ENCODE data around the gene AUTS2. TPM values are rescaled to one million over a fixed set of nuclear protein-coding genes. Genes with fewer than 3 reads are reported as not detected.
"Not testable (repeated sequence)": the region's sequence is repeated elsewhere in the genome, so short reads cannot be mapped to it uniquely, and the experiment has no call there.

Gene AUTS2
- total RNA-seq, 1 experiment from 2014 or later: 13.9 TPM

DNA sequence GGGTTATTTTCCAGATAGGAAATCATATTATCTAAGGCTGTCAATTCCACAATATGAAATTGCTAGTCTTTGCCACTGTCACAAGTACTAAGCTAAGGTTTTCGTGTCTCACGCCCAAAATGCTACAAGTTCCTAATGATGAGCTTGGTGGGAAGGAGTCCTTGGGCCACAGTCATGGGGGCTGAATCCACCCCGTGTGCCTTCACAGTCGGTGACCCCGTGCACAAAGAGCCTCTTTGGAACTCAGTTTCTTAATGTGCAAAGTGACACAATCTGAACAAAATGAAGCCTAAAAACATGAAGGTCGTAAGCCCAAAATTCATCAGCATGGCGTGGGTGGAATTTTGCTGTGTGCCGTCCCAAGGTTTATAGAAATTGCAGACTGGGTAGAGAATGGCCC, 1196.7 kb downstream of the AUTS2 start:
- no peak for DNase-seq (ENCODE audit: low read depth)

DNA sequence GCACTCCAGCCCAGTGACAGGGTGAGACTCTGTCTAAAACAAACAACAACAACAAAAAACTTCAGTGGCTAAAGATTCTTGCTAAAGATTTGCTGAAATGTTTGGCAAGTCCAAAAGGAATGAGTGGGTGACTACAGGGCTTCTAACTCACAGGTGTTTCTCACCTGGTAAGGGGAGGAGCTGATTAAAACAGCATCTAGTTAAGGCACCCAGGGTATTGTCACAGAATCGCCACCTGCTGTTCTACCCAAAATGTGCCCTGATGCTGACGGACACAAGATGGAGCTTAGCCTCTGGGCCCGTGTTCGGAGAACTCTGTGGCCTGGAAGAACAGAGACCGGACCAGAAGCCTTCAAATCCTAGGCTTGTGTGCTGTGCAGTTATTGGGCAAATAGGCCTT, 1197.7 kb downstream of the AUTS2 start:
- DNase-seq (ENCODE audit: low read depth): no peak

DNA sequence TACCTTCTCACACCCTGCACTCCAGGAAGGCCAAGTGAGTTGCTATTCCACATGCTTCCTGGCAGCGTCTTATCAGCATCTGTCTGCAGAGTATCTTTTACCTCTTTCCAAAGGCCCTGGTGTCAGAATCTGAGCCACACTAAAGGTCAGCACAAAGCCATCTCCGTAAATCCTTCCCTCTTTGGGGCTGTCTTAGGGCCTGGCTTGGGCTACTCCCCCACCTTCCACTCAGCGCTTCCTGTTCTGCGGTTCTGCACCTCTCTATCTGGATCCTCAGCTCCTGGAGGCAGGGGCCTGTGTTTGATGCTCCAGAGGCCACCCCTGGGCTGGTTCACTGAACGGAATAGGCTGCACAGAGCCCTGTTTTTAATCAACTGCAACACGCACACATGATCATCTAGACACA, 1198.8 kb downstream of the AUTS2 start:
- no peak for DNase-seq (ENCODE audit: low read depth)

DNA sequence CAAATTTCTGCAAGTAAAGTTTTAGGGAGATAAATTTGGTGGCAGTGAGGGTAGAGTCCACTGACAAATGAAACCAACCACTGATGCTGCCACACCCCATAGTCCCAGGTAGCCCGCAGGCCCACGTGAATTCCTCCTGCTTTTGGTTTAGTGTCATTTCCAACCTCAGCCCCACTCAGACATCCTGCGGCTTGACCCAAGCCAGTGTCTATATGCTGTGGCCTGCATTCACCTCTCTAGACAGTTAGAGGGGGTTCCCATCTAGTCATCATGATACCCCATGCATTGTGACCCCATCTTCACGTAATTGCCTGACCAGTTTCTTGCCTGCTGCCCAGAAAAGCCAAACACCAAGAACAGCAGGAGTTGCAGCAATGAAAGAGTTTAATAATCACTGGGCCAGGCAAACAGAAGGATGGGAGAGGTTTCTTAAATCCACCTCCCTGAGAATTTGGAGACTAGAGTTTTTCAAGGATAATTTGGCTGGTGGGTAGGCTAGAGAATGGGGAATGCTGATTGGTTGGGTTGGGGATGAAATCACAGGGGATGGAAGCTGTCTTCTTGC, 1201.6 kb downstream of the AUTS2 start:
- DNase-seq (ENCODE audit: low read depth): no peak

DNA sequence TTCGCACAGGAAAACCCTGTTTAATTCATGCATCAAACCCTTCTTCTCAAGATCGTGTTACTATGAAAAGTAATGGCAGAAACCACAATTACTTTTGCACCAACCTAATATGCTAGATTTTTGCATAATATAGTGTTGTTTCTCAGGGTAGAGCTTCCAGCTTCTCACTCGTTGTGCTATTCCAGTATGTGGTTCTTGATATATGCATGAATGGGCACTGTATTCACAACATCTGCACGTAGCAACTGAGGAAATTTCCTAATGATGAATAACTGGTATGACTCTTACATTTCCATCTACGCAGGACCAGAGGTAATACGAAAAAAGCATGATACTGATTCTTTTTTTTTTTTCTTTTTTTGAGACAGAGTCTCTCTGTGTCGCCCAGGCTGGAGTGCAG, 1207.1 kb downstream of the AUTS2 start:
- DNase-seq (ENCODE audit: low read depth): no peak

DNA sequence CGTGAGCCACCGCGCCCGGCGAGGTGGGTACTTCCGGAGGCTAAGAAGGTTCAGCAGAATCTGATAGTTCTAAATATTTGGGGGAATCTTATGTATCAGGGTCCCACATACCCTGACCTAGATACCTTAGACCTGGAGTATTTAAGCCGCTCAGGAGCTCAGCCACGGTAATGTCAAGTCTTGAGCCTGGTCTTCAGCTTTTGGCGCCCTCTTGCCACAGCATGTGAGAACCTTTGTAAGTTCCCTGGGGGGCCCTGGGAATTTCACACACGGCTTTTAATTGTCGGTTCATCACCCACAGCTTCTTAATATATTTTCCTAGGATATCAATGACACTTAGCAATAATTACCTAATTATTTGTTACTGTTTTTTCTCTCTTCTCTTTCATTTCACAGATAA, 1209.4 kb downstream of the AUTS2 start:
- peak; percentile 41 for DNase-seq (ENCODE audit: low read depth)

DNA sequence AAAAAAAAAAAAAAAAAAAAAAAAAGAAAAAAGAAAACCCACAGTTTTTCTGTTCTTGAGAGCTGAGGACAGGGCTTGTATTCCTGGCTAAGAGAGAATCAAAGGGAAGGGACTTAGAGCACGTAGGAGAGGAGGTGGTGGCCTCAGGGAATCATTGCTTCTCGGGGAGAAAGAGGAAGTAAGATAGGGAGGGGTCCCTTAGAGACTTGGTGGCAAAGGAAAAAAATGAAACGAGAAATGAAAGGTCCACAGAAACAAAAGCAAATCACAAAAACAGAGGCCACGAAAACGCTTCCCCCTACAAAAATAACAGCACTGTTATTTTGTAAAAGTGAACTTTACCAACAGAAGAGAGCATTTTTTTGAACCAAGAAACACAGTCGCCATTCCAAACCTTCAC, 1210.6 kb downstream of the AUTS2 start:
- DNase-seq (ENCODE audit: low read depth): no peak

DNA sequence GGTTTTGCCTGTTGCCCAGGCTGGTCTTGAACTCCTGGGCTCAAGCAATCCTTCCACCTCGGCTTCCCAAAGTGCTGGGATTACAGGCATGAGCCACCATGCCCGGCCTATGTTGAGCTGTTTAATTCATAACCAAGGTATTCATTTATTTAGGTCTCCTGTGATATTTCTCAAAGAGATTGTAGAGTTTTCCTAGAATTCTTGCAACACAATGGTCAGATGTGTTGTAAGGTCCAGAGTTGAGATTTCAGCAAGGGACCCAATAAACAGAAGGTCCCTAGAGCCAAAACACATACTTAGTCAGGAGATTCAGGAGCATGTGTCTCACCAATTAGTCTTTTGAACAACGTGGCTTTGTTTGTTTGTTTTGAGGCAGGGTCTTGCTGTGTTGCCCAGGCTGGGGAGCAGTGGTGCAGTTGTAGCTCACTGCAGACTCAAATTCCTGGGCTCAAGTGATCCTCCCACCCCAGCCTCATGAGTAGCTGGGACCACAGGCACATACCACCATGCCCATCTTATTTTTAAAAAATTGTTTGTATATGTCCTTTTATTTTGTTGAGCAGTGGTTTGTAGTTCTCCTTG, 1212.4 kb downstream of the AUTS2 start:
- DNase-seq (ENCODE audit: low read depth): no peak

DNA sequence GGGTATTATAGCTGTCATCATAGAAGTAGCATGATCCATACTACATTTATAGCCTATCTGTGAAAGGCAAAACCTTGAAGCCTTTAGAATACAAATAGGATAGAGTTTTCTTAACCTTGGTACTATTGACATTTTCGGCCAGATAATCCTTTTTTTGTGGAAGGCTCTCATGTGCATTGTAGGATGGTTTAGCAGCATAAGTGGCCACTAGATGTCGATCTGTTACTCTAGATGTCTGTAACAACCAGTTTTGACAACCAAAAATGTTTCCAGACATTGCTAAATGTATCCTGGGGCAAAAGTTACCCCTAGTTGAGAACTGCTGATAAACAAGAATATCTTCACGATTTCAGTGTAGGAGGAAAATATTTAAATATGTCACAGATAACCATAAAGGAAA, 1214.2 kb downstream of the AUTS2 start:
- no peak for DNase-seq (ENCODE audit: low read depth)

DNA sequence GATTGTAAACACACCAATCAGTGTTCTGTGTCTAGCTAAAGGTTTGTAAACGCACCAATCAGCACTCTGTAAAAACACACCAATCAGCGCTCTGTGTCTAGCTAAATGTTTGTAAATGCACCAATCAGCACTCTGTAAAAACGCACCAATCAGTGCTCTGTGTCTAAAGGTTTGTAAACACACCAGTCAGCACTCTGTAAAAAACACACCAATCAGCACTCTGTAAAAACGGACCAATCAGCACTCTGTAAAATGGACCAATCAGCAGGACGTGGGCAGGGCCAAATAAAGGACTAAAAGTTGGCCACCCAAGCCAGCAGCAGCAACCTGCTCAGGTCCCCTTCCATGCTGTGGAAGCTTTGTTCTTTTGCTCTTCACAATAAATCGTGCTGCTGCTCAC, 1224.2 kb downstream of the AUTS2 start:
- DNase-seq (ENCODE audit: low read depth): not testable (repeated sequence)

DNA sequence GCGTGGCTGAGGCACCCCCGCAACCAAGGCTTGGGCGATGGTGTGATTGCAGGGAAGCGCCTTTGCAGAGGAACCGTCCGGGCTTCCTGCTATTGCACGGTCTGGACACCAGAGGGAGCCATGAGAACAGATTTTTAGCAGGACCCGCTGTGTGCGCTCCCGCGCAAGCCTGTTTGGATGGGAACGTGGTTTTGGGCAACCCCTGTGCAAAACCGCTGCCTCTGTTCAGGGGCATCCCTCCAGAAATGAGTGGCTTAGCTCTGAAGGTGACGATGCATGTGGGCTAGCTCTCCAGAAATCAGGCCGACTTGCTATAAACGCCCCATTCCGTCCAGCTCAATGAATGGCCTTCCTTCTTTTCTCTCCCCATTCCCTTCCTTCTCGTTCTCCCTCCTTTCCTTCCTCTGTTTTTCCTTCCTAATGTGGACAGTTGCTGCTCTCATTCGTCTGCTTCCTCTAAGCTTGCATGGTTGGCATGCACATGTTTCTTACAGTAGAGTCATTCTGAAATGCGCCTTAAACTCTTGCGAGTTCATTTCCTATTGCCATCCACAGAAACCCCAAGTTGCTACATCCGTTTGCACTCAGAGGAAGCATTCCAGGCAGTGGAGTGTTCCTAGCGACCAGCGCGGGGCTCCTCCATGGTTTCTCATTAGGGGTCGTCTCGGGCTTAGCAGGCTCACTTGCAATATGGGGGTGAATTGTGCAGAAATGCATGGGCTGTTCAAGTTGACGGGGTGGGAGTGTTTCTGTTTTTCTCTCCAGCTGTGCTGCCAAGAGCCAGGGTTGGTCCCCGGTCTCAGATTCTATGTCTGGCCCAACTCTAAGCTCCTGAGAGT, 1231.2 kb downstream of the AUTS2 start:
- peak; percentile 75 for DNase-seq (ENCODE audit: low read depth)

DNA sequence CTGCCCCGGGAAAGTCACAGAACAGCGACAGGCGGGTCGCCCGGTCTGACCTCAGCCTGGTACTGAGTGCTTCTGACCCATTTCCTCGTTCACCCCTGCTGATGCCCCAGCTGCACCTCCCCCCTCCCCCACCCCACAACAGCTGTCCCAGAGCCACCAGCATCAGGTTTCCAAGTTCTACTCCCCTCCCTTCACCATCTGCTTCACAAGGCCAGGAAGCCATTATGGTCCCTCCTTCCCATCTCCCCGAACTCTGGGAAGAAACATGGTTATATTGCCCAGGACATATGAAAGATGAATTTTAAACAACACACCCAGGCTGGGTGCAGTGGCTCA, 1231.8 kb downstream of the AUTS2 start:
- no peak for DNase-seq (ENCODE audit: low read depth)

DNA sequence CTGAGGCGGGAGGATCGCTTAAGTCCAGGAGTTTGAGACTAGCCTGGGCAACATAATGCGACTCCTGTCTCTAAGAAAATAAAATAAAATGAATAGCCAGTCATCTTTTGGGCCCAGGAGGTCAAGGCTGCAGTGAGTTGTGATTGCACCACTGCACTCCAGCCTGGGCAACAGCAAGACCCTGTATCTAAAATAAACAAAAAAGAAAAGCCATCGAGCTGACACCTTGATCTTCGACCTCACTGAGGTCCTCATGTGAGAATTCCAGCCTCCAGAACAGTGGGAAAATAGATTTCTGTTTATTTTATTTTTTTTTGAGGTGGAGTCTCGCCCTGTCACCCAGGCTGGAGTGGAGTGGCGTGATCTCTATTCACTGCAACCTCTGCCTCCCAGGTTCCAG, 1232.2 kb downstream of the AUTS2 start:
- no peak for DNase-seq (ENCODE audit: low read depth)

DNA sequence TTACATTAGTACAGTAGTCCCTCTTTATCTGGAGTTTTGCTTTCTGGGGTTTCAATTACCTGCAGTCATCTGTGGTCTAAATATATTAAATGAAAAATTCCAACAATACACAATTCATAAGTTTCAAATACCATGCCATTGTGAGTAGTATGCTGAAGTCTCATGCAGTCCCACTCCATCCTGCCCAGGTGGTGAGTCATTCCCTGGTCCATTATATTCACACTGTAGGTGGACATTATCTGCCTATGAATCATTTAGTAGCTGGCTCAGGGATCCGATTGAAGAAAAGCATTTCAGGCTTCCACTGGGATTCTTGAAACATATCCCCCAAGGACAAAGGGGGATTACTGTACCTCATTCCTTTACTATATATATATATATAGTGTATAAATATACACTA, 1235.5 kb downstream of the AUTS2 start:
- DNase-seq (ENCODE audit: low read depth): peak; percentile 91

DNA sequence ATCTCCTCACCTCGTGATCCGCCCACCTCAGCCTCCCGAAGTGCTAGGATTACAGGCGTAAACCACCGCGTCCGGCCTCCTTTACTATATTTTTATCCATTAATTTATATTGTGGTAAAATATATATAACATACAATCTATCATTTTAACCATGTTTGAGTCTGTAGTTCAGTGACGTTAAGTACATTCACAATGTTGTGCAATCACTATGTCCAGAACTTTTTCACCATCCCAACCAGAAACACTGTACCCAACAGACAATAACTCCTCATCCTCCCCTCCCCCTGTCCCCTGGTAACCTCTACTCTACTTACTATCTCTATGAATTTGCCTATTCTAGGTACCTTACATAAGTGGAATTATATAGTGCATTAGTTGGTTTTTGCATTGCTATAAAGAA, 1236.1 kb downstream of the AUTS2 start:
- no peak for DNase-seq (ENCODE audit: low read depth)

DNA sequence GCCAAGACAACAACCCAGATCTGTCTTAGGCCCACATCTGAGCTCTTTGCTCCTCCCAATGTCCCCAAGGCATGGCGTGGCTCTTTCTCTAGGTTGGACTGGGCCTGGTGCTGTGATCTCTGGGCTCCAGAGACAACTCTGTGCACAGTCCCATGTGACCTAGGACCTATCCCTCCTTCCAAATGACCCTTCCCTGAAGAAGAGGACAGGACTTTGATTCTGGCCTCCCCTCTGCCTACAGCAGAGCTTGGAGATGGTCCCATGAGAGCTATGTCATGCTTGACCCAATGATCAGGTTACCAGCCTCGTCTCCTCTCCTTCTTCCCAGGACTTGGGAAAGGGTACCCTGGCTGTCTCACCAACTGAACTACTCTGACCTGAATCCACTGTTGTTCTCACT, 1237.4 kb downstream of the AUTS2 start:
- no peak for DNase-seq (ENCODE audit: low read depth)

DNA sequence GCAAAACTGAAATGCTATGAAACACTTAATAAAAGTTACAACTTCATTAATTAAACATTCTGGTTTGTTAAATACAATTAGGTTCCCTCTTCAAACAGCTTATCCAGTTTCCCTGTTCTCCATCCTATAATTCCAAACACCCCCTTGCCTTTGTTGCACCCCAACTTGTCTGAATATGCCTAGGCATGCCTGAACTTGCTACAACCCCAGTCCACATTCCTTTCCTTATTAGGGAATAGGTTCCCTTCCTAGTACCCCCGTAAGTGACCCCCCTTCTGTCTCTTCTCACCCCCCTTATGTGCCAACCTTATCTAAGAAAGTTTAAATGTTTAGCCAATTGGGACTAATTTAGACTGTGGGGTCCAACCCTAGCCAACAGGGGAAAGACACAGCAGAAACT, 1238.0 kb downstream of the AUTS2 start:
- no peak for DNase-seq (ENCODE audit: low read depth)

DNA sequence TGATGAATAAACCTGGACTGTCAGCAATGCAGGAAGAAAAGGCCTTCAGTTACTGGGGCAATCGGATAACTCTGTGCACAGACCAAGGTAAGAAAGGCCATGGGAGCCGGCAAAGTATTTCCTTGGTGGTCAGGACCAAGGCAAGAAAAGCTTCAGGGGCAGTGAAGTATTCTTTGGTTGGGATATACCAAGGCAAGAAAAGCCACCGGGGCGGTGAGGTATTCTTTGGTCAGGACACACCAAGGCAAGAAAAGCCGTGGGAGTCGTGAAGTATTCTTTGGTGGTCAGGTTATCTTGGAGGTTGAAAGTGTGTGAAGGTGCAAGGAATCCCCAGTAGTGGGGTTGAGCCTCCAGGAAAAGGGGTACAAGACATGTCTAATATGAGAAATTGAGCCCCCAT, 1238.7 kb downstream of the AUTS2 start:
- DNase-seq (ENCODE audit: low read depth): no peak

DNA sequence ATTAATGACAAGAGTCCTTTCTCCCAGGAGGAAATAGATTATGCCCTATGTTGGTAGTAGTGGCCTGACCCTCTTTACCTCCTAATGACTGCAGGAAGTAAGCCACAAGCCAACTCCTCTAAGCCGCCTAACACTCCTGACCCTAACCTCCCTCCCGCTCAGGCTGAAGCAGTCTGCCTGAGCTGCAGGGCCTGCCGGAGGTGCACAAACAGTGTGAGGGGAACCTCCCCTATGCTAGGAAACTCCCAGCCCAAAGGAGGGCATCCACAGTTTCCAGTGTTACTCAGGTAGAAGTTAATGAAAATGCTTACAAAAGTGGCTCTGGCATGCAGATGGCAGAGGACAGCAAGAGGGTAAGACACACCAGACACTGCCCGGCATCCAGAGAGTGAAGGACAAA, 1239.3 kb downstream of the AUTS2 start:
- no peak for DNase-seq (ENCODE audit: low read depth)

DNA sequence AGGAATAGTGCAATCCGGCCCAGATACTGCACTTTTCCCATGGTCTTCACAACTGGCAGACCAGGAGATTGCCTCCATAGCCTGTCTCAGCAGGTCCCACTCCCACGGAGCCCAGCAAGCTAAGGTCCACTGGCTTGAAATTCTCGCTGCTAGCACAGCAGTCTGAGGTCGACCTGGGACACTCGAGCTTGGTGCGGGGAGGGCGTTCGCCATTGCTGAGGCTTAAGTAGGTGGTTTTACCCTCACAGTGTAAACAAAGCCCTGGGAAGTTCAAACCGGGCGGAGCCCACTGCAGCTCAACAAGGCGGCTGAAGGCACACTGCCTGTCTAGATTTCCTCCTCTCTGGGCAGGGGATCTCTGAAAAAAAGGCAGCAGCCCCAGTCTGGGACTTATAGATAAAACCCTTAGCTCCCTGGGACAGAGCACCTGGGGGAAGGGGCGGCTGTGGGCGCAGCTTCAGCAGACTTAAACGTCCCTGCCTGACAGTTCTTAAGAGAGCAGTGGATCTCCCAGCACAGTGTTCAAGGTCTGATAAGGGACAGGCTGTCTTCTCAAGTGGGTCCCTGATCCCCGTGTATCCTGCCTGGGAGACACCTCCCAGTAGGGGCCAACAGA, 1240.1 kb downstream of the AUTS2 start:
- DNase-seq (ENCODE audit: low read depth): no peak
